GM19240 (cell line): ENCODE measurements around the gene ALDOB.

Source experiments
- DNase-seq: peaks from one replicate; pipeline ENCODE4 v3.0.0; 2011; ENCODE audit warnings: low spot score; ENCODE audit not compliant: insufficient read length

ALDOB gene

DNA sequence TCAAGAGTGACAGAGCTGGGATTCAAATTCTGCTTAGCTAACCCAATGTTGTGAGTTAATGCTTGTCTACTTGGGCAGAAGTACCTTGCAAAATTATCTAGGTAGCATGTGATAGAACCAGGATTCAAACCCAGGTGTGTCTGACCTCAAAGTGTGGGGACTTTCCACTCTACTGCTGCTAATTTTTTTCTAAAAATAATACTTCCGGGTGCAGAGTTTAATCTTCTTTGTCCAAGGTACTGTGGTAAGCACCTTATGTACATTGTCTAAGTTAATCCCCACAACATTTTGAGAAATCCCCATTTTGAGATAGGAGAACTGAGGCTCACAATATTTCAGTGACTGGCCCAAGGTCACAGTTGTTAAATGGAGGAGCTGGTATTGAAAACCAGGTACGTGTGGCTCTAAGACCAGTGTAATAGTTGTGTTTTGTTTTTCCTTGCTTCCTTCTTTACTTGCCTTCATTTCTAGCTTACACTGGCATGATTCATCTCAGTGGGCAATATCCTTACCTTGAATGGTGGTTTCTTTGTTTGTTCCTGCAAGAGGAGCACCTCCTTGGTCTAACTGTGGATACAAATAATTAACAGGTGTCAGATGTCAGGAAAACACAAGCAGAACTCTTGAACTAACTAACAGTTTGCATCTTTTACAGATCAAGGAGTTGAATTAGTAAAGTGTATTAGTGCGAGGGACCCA, 7.5 kb downstream of the ALDOB start:
- DNase-seq: no peak

DNA sequence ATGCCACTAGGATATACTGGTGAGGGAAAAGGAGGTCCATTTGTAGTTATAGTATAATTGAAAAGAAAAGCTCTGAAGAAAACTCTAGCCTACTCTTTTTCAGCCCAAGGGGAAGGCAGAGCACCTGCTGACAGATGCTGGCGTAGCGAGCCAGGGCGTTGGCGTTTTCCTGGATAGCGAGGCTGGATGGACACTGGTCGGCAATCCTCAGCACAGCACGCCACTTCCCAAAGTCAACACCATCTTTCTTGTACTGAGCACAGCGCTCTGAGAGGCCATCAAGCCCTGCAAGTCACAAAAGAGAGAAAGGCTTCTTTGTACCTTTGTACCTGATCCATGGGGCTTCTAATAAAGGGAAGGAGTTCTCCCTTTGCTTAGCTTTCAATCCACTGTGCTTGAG, 8.2 kb downstream of the ALDOB start:
- DNase-seq: no peak

DNA sequence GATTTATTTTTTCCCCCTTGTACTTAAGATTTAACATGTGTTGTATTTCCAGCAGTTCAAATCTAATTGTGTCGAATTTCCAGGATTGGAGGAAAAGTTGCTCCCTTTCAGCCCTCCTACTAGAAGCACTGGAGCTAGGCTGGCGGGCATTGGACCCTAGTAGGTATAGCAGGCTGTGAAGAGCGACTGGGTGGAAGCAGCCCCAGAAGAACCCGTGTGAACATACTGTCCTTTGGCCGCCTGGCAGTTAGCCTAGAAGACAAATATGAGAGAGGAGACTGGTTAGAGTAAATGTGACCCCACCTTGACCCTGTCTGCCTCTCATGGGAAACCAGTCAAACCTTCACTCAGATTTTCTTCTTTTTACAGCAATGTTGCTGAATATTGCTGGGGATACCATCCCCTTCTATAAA, 13.9 kb downstream of the ALDOB start:
- no peak for DNase-seq

DNA sequence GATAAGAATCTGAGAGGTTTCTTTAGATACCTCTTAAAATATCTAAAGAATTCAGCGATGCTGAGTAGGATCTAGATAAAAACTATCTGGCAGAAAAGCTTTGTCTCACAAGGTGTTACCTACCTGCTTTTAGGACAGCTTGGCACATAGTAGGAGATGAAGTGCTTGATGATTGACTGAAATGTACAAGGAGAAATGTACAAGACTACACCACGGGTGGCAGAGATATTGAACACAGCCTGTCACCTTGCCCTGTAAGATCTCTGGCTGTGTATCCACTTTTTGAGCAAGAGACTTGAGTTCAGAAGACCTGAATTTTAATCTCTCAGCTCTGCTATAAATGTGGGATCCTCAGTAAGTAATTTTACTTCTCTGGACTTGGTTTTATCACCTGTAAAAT, 15.7 kb downstream of the ALDOB start:
- no peak for DNase-seq

DNA sequence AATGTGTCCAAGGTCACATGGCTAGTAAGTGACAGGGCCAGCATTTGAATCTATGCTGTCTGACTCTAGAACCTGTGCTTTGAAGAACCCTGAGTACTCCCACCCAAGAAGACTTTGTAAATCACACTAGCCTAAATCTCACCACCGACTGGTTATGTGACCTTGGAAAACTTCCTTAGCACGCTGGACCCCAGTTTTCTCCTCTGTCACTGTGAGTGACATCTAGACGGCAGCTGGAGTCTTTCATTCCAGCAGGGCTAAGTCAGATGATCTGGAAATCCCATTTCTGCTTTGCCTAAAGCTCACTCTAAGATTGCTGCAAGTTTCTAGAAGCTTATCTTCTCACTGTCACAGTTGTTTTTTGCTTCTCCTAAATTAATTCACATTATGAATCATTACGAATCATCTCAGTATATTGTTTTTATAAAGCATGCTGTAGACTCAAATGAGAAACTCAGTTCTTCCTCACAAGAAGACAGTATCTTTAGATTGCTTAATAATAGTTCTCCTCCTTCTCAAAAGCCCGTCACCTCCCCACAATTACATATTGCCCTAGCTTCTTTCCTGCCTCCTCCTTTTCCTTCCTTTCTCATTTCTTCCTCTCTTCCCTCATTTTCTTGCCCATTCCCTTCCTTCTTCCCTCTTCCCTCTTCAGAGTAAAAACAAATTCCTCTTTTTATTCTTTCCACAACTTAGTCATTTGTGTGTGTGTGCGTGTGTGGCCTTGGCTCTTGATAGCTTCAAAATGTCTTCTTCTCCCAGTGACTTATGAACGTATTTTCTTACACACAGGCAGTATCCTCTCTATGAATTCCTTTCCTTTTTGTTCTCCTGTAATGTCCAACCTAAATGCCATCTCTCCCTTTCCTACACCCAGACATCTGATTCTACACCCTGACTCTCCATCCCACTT, 16.8 kb downstream of the ALDOB start:
- no peak for DNase-seq

DNA sequence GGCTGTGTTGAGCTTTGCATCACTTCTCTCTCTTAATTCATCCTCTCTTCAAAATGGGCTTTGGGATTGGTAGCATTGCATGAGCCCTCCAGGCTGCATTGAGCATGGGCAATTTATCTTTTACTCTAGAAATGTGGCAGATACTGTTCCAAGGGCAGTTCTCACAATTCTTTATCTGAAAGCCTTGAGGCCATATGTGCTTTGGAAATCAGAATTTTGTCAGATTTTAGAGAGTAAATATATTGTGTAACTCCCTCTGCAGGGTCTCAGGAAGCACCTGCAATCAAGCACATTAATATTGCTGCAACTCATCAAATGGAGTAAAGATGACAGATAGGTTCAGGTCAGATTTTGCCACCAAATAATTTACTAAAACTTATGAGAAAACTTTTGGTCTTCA, 17.6 kb downstream of the ALDOB start:
- no peak for DNase-seq

DNA sequence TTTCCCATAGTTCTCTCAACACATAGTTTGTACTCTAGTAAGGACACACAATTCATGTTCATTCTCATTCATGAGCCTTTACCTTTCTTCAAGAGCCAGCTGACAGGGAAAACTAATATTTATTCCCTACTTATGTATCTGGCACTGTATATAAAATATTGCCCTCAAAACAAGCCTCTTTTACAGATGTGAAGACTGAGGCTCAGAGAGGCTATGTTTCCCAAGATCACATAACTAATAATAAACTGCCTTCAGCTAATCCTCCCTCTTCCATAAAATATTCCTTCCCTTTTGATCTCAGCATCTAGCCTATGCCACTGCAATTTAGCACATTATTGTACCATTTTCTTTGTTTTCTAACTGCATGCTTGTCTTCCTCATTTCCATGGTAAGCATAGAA, 18.2 kb downstream of the ALDOB start:
- no peak for DNase-seq

DNA sequence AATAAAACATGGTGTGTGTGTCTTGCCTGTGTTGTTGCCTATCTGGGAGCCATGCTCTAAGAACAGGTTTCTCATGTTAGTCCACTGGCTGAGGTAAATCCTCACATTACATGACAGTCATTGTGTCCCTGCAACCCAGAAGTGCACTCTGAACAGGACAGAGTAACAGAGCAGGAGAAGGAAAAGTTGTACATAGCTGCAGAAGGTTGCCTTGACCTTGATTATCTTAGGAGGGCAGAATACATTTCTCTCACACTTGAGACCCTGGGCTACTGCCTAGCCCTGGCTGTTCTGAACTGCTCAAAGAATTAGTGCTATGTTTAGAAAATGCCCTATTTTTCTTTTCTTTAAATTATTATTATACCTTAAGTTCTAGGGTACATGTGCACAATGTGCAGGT, 20.0 kb downstream of the ALDOB start:
- no peak for DNase-seq

DNA sequence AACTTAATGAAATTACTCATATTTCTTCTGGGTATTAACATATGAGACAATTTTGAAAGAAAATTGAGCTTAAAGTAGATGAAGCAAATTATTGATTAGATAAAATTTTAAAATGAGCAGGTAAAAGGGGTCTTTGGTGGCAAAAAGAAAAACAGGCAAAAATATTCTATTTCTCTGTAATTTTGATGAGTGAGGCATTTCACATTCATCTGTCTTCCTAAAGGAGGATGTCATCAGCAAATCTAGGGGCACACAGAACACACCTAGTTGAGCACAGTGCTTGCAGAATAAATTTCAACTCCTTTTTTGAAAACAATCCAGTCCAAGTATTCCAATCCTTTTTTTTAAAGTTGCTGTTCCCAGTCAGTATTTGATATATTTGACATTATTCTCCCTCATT, 20.7 kb downstream of the ALDOB start:
- no peak for DNase-seq

DNA sequence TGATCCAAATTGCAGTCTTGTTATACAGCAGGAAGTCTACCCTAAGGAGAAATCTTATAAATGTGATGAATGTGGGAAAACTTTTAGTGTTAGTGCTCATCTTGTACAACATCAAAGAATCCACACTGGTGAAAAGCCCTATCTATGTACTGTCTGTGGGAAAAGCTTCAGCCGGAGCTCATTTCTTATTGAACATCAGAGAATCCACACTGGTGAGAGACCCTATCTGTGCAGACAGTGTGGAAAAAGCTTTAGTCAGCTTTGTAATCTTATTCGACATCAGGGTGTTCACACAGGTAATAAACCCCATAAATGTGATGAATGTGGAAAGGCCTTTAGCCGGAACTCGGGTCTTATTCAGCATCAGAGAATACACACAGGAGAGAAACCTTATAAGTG, 26.5 kb downstream of the ALDOB start:
- DNase-seq: no peak

DNA sequence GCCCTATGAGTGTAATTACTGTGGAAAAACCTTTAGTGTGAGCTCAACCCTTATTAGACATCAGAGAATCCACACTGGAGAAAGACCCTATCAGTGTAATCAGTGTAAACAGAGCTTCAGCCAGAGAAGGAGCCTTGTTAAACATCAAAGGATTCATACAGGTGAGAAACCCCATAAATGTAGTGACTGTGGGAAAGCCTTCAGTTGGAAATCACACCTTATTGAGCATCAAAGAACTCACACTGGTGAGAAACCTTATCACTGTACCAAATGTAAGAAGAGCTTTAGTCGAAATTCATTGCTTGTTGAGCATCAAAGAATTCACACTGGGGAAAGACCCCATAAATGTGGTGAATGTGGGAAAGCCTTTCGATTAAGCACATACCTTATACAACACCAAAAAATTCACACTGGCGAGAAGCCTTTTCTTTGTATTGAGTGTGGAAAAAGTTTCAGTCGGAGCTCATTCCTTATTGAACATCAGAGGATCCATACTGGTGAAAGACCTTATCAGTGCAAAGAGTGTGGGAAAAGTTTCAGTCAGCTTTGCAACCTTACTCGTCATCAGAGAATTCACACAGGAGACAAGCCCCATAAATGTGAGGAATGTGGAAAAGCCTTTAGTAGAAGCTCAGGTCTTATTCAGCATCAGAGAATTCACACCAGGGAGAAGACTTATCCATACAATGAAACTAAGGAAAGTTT, 27.0 kb downstream of the ALDOB start:
- DNase-seq: no peak

DNA sequence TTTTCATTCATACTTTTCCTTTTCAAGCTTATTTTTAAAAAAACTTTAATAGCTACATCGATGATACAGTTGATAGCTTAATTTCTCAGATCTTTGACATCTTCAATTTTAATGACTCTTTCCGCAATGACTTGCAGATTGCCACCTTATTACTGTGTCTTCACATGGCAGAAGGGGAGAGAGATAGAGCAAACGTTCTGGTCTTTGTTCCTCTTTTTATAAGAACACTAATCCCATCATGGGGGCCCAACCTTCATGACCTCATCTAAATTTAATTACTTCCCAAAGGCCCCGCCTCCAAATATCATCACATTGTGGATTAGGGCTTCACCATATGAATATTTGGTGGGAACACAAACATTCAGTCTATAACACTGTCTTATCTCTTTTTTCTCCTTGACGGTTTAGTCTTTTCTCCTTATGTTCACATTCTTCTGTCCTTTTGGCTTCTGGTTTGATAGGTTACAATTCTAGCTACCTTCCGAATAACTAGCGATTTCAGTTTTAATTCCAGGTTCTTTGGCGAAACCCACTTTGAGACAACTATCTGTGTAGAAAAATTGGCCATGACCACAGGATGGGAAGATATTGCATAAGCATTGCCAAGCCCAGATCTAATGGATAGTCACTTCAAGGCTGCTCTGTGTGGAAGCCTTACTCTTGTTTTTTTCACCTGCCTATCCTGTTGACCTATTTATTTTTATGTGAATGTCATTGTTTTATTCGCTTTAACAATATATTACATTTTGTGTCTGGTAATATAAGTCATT, 31.9 kb downstream of the ALDOB start:
- DNase-seq: no peak

DNA sequence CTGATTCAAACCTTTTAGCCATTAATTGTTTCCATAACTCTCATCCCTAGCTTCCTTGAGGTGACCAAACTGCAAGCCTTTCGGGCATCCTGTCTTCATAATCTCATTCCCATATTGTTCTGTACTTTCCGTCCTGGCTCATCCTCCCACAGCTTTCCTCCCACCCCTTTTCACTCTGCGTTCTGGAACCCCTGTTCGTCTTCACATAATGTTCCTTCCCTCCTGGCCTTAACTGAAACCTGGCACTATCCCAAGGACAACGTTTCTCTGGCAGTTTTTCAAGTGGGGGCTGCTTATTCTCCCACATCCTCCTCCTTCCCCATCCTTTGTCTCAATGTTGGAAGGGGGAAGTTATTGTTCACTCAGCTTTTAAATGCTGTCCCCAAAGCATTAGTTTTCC, 35.5 kb downstream of the ALDOB start:
- no peak for DNase-seq

DNA sequence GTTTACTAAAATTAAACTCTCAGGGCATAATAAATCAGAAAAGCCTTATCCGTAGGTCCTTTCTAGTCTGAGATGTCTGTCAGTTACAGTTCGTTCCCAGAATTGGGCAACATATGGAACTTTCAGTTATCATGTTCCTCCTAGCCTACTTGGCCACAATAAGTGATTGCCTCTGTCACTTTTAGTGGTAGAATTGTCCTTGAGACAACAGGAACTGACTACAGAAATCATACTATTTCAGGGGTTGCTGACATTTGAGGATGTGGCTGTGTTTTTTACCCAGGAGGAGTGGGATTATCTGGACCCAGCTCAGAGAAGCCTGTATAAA, 36.0 kb downstream of the ALDOB start:
- DNase-seq: no peak

DNA sequence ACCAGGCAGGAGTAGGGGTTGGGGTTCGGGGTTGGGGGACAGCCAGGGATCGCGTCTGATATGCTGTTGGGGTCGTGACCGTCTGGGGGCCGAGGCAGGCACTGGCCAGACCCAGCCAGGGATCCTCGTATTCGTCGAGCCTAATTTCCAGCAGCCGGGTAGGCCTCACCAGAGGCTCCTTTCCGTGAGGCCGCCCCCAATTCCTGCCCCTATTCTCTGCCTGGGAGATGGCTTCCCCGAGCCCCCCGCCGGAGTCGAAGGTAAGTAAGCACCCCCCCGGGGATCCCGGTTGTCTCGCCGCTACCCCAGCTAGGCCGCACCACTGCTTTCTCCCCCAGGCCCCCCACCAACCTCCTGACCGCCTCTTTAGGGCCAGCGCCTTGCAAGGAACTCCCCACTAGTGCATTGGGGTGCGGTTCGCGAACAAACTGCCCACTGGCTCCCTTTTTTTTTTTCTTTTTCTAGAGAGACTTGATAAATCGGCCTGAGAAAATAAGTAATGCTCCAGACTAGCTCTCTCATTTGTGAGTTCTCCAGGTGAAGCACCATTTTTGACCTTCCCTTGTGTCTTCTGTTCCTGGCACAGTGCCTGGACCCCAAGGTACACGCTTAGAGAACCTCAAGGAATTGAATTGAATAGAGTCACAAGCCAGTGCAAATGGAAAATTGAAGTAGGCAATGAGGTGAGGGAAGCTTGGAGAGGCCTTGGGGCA, 36.5 kb downstream of the ALDOB start:
- no peak for DNase-seq

DNA sequence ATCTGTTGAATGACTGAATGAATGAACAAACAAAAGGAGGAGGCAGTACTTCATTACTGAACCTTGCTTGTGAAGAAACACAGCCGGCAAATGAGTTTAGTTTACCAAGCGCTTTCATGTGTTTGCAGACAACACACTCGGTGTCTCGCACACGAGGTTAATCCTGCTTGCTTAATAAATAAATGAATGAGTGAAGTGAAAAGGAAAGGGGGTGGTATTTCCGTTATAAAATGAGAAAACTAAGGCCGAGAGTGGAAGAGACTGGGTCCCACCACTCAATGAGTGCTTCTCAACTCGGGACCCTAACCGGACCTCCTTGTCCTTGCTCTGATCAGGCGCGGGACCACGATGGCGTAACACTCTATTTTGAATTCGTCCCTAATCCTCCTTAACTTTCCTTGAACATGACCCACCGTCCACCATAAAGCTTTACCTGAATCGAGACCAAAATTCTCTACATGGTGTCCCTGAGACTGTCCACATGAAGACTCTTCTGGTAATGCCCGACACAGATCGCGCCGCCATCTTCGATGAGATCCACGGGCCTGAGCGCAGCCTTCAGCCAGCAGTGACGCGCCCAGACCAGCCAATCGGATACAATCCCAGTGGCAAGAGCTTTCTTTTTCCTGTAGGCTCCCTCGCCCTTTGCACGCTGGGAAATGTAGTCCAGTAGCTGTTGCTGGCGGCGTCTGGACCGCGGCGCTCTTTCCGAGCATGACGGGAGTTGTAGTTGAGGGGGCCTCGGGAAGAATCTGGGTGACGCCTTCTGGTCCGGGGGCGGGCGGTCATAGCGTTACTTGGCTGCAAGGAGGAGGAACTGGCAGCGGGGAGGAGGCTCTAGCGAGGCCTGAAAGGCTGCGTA, 37.3 kb downstream of the ALDOB start, which contains the start of the genes MRPL50 and ZNF189:
Gene MRPL50, minus strand, starts transcription at position 551 of the 862 bp plus-strand sequence. Its CDS starts 26 bp downstream, at position 525.
Gene ZNF189, plus strand, starts transcription at position 784 of the 862 bp plus-strand sequence. CDS start 306 bp downstream, outside the sequence.
- DNase-seq: peak; percentile 61

DNA sequence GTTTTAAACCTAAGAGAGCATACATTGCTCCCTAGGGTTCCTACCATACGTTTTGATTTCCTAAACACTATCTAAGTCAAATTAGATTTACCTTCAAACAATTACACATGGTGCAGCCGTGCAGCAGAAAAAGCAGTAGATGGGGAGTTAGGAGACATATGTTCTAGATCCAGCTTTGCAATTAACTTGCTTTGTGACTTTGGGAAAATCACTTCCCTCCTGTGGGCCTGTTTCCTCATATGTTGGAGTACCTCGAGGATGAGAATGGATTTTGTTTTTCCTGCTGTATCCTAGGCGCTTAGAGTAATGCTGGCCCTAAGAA, 37.9 kb downstream of the ALDOB start:
- DNase-seq: no peak

DNA sequence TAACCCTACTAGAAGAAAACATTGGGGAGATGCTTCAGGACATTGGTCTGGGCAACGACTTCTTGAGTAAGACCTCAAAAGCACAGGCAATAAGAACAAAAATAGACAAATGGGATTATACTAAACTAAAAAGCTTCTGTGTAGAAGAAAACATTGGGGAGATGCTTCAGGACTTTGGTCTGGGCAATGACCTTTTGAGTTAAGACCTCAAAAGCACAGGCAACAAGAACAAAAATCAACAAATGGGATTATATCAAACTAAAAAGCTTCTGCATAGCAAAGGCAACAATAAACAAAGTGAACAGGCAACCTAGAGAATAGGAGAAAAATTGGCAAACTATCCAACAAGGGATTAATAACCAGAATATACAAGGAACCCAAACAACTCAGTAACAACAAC, 40.9 kb downstream of the ALDOB start:
- DNase-seq: no peak

DNA sequence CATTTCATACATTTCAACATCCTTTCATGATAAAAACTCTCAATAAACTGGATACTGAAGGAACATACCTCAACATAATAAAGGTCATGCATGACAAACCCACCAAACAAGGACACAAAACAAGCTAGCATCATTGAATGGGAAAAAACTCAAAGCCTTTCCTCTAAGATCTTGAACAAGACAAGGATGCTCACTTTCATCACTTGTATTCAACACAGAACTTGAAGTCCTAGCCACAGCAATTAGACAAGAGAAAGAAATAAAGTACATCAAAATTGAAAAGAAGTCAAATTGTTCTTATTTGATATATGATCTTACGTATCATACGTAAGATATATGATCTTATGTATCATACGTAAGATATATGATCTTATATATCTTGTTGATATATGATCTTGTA, 42.4 kb downstream of the ALDOB start:
- no peak for DNase-seq

DNA sequence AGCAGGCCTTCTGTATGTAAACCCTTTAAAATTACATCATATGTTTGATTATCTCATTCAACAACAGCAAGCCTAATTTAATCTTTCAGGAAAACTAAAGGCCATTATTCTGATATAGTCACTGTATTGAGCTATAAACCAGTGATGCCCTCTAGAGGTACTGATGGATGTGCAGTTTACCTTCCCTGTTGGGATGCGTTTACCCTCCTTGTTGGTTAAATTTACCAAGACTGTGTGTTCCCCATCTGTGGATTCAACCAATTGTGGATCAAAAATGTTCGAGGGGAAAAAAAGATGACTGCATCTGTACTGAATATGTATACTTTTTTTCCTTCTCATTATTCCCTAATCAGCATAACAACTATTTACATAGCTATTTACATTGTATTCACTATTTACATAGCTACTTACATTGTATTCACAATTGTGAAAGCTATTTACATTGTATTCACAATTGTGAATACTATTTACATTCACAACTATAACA, 47.0 kb downstream of the ALDOB start:
- no peak for DNase-seq
